Left ventricle myocardium inferior (tissue), 1 donor: Measurements from ENCODE around the gene SLC29A4. TPM values are rescaled to one million over a fixed set of nuclear protein-coding genes. Genes with fewer than 3 reads are reported as not detected.

Source experiments
- DNase-seq: peaks from one replicate; pipeline ENCODE4 v3.0.0-alpha.2; 2020
- H3K27ac ChIP-seq: fragments of 200-600 bp; replicated peaks from 2 replicates; pipeline ENCODE4 v1.8.0; 2021
- H3K27me3 ChIP-seq: fragments of 200-600 bp; 2 replicates; pipeline ENCODE4 v1.8.0; 2021; ENCODE audit warnings: low read depth
- H3K36me3 ChIP-seq: fragments of 200-600 bp; 2 replicates; pipeline ENCODE4 v1.8.0; 2021
- H3K4me1 ChIP-seq: fragments of 200-600 bp; 2 replicates; pipeline ENCODE4 v1.8.0; 2021
- H3K4me3 ChIP-seq: fragments of 200-600 bp; 2 replicates; pipeline ENCODE4 v1.8.0; 2021; ENCODE audit warnings: mild to moderate bottlenecking, moderate library complexity
- H3K9me3 ChIP-seq: fragments of 200-600 bp; replicated peaks from 2 replicates; pipeline ENCODE4 v1.8.0; 2021
- CTCF ChIP-seq: fragments of 200-600 bp; IDR thresholded peaks from 2 replicates; pipeline ENCODE4 v1.8.0; 2021; ENCODE audit warnings: antibody characterized with exemption, mild to moderate bottlenecking, borderline replicate concordance
- intact Hi-C: fragments of 100-400 bp; cut with micrococcal nuclease; formaldehyde crosslinking; loops from one replicate; pipeline ENCODE4 v1.11.0; 2022
- total RNA-seq: library from RNA; stranded (reverse); fragmentation: NEBNext Ultra II Directional; extraction: Animal tissue kit (Norgen Biotek cat#: 25700); gene quantifications from one replicate; pipeline ENCODE4 v1.2.1, GENCODE V29; 2021
- donor health status: DM: no; HTN: yes; CAD: no; lungs with severe emphysema.

SLC29A4 gene
- total RNA-seq, 1 donor from 2014 or later: 3.7 TPM

- no peaks in the 10 kb centered on the region for H3K27me3 ChIP-seq
- intact Hi-C loops: no loop called here
- no peak for TF ChIP-seq CTCF
- no peak overlapping the region for H3K4me3 ChIP-seq
- peaks cover 45% of the 10 kb centered on the region for H3K9me3 ChIP-seq
- DNase-seq: no peak
- peaks cover 7% of the 10 kb centered on the region for H3K4me1 ChIP-seq
- H3K27ac ChIP-seq: no peak overlapping the region
- peaks cover 85% of the 10 kb centered on the region for H3K36me3 ChIP-seq
Measured at GRCh38 chr7:5345671-5346070, 62.9 kb downstream of the SLC29A4 start.

- H3K4me1 ChIP-seq: peaks cover 7% of the 10 kb centered on the region
Measured at GRCh38 chr7:5348134-5349004, 65.6 kb downstream of the SLC29A4 start.

GRCh38 chr7:5349005-5349380 is 66.2 kb downstream of the SLC29A4 start:
- Histone ChIP-seq H3K4me1 (peaks cover 13% of the 10 kb centered on the region), H3K36me3 (peaks cover 83% of the 10 kb centered on the region), H3K9me3 (peaks cover 13% of the 10 kb centered on the region), H3K4me3 (no peak overlapping the region), H3K27me3 (no peaks in the 10 kb centered on the region), H3K27ac (no peak overlapping the region)
- DNase-seq: no peak
- intact Hi-C loops: no loop called here
- TF ChIP-seq CTCF: no peak

More at GRCh38 chr7:5348134-5349004, 65.6 kb downstream of the SLC29A4 start:
- H3K4me3 ChIP-seq: no peak overlapping the region
- intact Hi-C loops: no loop called here
- no peak overlapping the region for H3K27ac ChIP-seq
- H3K36me3 ChIP-seq: peaks cover 84% of the 10 kb centered on the region
- H3K9me3 ChIP-seq: peaks cover 19% of the 10 kb centered on the region
- no peak for TF ChIP-seq CTCF
- no peak for DNase-seq
- H3K27me3 ChIP-seq: no peaks in the 10 kb centered on the region

- H3K36me3 ChIP-seq: peaks cover 77% of the 10 kb centered on the region
- no peak overlapping the region for H3K27ac ChIP-seq
- no peak for TF ChIP-seq CTCF
- intact Hi-C loops: no loop called here
- H3K4me3 ChIP-seq: no peak overlapping the region
- no peak for DNase-seq
- H3K9me3 ChIP-seq: peaks cover 7% of the 10 kb centered on the region
- peaks cover 19% of the 10 kb centered on the region for H3K4me1 ChIP-seq
- no peaks in the 10 kb centered on the region for H3K27me3 ChIP-seq
Measured at GRCh38 chr7:5349437-5350173, 66.9 kb downstream of the SLC29A4 start.

GRCh38 chr7:5350174-5350463 is 67.4 kb downstream of the SLC29A4 start:
- intact Hi-C loops: no loop called here
- no peak overlapping the region for H3K27ac ChIP-seq

More at GRCh38 chr7:5350174-5350463, 67.4 kb downstream of the SLC29A4 start:
- Histone ChIP-seq H3K27me3 (no peaks in the 10 kb centered on the region), H3K4me3 (no peak overlapping the region), H3K36me3 (peaks cover 72% of the 10 kb centered on the region), H3K9me3 (peaks cover 1% of the 10 kb centered on the region), H3K4me1 (peaks cover 24% of the 10 kb centered on the region)
- no peak for TF ChIP-seq CTCF
- DNase-seq: no peak
